ENCODE measurements around the gene FOXC2. TPM values are rescaled to one million over a fixed set of nuclear protein-coding genes. Genes with fewer than 3 reads are reported as not detected.

Gene FOXC2
- total RNA-seq, 1 experiment from 2014 or later = 14.9 TPM

DNA sequence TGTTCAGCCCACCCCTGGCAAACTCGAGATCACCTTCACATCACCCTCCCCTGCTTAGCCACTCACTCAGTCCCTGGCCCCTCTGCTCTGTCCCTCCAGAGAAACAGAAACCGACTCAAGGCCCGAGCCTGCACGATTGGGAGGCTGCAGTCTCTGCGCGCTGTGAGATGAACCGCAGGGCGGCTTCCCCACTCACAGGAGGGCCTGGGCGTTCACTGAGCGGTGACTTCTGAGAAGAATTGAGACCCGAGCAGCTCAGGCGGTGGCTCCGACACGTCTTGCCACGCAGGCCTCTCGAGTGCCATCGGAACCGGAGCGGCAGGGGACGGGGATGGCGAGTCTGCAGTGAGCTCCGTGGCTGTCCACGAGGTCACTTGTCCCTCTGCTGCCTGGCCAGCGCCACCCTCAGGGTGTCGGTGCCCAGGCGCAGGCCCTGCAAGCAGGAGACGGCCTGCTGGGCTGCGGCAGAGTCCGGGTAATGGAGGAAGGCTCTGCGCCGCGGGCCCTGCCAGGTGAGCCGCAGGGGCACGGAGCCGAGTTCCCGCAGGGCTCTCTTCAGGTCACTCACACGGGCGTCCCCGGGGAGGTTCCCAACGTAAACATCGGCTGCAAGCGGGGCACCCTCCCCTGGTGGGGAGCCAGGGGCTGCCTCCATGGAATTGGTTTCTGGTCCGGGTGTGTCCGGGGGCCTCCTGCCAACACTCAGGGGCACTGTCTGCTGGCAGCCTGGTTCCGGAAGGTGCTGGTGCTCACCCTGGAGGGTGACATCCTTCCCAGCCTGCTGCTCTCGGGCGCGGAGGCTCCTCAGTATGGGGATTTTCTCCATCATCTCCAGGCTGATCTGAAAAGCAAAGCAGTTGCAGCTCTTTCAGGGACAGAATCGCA, 34.7 kb upstream of the FOXC2 start:
- intact Hi-C loops (cut with micrococcal nuclease; ENCODE audit: unreplicated experiment) = no loop called here
- no peak overlapping the region for H3K27ac ChIP-seq (ENCODE audit: low read length)
- TF ChIP-seq, protein P1, sequence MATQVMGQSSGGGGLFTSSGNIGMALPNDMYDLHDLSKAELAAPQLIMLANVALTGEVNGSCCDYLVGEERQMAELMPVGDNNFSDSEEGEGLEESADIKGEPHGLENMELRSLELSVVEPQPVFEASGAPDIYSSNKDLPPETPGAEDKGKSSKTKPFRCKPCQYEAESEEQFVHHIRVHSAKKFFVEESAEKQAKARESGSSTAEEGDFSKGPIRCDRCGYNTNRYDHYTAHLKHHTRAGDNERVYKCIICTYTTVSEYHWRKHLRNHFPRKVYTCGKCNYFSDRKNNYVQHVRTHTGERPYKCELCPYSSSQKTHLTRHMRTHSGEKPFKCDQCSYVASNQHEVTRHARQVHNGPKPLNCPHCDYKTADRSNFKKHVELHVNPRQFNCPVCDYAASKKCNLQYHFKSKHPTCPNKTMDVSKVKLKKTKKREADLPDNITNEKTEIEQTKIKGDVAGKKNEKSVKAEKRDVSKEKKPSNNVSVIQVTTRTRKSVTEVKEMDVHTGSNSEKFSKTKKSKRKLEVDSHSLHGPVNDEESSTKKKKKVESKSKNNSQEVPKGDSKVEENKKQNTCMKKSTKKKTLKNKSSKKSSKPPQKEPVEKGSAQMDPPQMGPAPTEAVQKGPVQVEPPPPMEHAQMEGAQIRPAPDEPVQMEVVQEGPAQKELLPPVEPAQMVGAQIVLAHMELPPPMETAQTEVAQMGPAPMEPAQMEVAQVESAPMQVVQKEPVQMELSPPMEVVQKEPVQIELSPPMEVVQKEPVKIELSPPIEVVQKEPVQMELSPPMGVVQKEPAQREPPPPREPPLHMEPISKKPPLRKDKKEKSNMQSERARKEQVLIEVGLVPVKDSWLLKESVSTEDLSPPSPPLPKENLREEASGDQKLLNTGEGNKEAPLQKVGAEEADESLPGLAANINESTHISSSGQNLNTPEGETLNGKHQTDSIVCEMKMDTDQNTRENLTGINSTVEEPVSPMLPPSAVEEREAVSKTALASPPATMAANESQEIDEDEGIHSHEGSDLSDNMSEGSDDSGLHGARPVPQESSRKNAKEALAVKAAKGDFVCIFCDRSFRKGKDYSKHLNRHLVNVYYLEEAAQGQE (IDR thresholded peaks at IDR 0.05; ENCODE audit: insufficient read depth in 1 of 2, low read depth in 2 of 2, low read length in 1 of 2) = no peak
- TF ChIP-seq TCF7L2 (IDR thresholded peaks at IDR 0.05; ENCODE audit: low read depth, low read length) = no peak
- TF ChIP-seq, protein P2, sequence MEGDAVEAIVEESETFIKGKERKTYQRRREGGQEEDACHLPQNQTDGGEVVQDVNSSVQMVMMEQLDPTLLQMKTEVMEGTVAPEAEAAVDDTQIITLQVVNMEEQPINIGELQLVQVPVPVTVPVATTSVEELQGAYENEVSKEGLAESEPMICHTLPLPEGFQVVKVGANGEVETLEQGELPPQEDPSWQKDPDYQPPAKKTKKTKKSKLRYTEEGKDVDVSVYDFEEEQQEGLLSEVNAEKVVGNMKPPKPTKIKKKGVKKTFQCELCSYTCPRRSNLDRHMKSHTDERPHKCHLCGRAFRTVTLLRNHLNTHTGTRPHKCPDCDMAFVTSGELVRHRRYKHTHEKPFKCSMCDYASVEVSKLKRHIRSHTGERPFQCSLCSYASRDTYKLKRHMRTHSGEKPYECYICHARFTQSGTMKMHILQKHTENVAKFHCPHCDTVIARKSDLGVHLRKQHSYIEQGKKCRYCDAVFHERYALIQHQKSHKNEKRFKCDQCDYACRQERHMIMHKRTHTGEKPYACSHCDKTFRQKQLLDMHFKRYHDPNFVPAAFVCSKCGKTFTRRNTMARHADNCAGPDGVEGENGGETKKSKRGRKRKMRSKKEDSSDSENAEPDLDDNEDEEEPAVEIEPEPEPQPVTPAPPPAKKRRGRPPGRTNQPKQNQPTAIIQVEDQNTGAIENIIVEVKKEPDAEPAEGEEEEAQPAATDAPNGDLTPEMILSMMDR (IDR thresholded peaks at IDR 0.05) = no peak
- no peak for TF ChIP-seq SIN3A (IDR thresholded peaks at IDR 0.05; ENCODE audit: borderline replicate concordance, insufficient read depth, low read depth, low read length)
- TF ChIP-seq POLR2AphosphoS5 (IDR thresholded peaks at IDR 0.05; ENCODE audit: low read depth, low read length) = no peak
- ATAC-seq = no peak; the same call in 1 of the 2 replicates
- no peaks in the 10 kb centered on the region for H3K27me3 ChIP-seq (ENCODE audit: control insufficient read depth, insufficient read depth, low read length)
- no peak for DNase-seq (ENCODE audit: low read depth, low spot score)
- in situ Hi-C loops (cut with HindIII; ENCODE audit: low pct_unique_long_range_greater_than_20kb, low sequenced_read_pairs) = no loop called here
- no peak overlapping the region for H3K4me3 ChIP-seq (ENCODE audit: low read depth in 2 of 2, low read length in 2 of 2)
- BruUV-seq (replicated peaks) = no TSS peak
- H3K4me1 ChIP-seq (ENCODE audit: control insufficient read depth, insufficient read depth, low read length) = no peaks in the 10 kb centered on the region
- ChIA-PET CTCF (no interaction called here), POLR2A (no interaction called here)
- no peaks in the 10 kb centered on the region for H3K36me3 ChIP-seq (ENCODE audit: control insufficient read depth, insufficient read depth, low read length)
- no peaks in the 10 kb centered on the region for H3K9me3 ChIP-seq (ENCODE audit: control insufficient read depth, insufficient read depth, low read depth, low read length)

DNA sequence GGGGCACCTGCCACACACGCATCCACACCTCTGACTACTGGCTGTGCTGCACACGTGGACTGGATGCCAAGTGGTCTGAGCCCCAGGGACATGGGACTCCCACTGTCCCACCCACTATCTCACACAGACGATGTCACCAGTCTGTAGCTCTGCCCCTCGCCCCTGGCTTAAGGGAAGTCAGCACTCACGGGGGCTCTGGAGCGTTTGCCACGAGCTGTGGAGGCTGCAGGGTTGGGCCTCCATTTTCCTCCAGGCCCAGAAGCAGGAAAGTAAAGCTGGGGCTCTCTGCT, 34.2 kb upstream of the FOXC2 start:
- intact Hi-C loops (cut with micrococcal nuclease; ENCODE audit: unreplicated experiment) = no loop called here
- Histone ChIP-seq H3K4me1 (ENCODE audit: control insufficient read depth, insufficient read depth, low read length) (no peaks in the 10 kb centered on the region), H3K9me3 (ENCODE audit: control insufficient read depth, insufficient read depth, low read depth, low read length) (no peaks in the 10 kb centered on the region), H3K27me3 (ENCODE audit: control insufficient read depth, insufficient read depth, low read length) (no peaks in the 10 kb centered on the region), H3K4me3 (ENCODE audit: low read depth in 2 of 2, low read length in 2 of 2) (no peak overlapping the region), H3K36me3 (ENCODE audit: control insufficient read depth, insufficient read depth, low read length) (no peaks in the 10 kb centered on the region), H3K27ac (ENCODE audit: low read length) (no peak overlapping the region)
- BruUV-seq (replicated peaks) = no TSS peak
- DNase-seq (ENCODE audit: low read depth, low spot score) (no peak), ATAC-seq (no peak)
- ChIA-PET POLR2A (no interaction called here), CTCF (no interaction called here)
- in situ Hi-C loops (cut with HindIII; ENCODE audit: low pct_unique_long_range_greater_than_20kb, low sequenced_read_pairs) = no loop called here
- TF ChIP-seq, protein P1 (IDR thresholded peaks at IDR 0.05; ENCODE audit: insufficient read depth in 1 of 2, low read depth in 2 of 2, low read length in 1 of 2) = no peak
- TF ChIP-seq, protein P2 (IDR thresholded peaks at IDR 0.05) = no peak
- TF ChIP-seq SIN3A (IDR thresholded peaks at IDR 0.05; ENCODE audit: borderline replicate concordance, insufficient read depth, low read depth, low read length) = no peak
- no peak for TF ChIP-seq POLR2AphosphoS5 (IDR thresholded peaks at IDR 0.05; ENCODE audit: low read depth, low read length)

Data from Panc1 (cell line).